GM10847 (cell line): Measurements from ENCODE around the gene INAFM2.

Source experiments
- POLR2A ChIP-seq: IDR thresholded peaks from 2 replicates; pipeline ENCODE4 v1.6.1; 2011; ENCODE audit not compliant: insufficient read length; ENCODE audit errors: extremely low read depth

Gene INAFM2

GRCh38 chr15:40338041-40338657, 14.7 kb downstream of the INAFM2 start:
- no peak for TF ChIP-seq POLR2A

DNA sequence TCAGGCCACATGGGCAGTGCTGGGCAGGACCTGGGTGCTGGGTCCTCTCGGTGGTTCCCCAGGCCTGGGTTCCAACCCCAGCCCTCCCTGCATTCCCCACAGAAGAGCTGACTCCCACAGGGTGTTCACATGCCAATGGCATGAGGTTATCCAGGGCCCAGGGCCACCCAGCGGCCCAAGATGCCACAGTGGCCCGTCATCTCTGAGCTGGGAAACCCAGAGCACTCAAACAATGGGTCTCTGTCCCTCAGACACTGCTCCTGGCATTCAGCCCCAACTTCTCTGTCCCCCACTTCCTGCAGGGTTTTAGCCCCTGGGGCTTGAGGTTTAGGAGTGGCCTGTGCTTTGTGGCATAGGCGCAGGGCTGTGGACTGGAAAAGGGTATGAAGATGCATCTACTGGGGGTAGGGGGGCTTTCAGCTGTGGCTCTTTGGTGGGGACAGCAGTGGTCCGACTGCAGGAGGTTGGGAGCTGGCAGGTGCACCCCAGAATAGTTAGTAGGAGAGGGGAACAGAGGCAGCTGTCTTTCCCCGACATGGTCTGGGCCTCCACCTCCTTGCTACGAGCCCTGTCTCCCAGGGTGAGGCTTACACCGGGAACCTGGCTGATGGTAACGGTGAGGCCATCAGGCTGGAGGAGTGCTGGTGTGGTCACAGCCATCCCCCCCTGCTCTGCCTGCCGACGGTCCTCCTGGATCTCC, 15.6 kb downstream of the INAFM2 start:
- no peak for TF ChIP-seq POLR2A

DNA sequence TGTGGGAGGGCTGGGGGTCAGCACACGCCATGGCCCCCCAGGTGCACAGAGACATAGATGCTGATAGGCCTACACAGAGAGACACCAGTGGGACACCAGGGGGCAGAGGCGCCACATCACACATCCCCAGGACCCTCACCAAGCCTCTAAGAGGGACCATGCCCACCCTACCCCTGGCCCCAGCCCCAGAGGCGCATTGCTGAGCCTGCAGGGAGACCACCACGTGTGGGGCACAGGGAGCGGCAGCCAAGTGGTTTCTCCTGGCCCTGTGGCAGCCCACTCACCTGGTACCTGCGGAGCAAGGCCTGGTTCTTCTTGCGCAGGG, 16.1 kb downstream of the INAFM2 start:
- no peak for TF ChIP-seq POLR2A

DNA sequence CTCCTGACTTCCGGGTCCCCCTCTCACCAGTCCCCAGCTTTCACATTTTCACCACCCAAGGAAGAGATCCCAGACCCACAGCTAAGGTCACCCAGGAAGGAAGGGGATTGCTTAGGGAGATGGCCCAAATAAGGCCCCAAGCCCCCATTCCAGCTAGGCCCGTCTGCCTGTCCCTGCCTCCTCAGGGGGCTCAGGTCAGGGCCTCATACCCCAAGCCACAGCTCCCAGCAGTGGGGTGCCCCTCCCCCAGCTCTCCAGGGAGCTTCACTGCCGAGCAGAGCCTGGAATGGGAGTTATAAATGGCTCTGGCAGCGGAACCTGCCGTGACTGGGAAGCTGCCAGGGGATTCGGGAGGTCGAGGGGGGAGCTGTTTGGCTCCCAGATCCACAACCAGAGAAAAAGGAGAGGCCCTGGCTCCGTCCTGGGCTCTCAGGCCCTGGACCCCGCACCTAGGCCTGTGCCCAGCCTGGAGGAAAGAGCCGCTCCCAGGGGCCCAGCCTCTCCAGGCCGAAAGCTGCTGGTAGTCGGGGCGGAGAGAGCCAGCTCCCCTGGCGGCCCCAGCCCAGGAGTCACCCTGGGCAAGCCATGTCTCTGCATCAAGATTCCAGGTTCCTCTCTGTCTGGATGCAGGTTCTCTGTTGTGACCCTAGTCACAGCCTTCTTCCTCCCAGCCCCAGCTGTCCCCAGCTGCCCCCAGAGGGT, 16.7 kb downstream of the INAFM2 start:
- TF ChIP-seq POLR2A: no peak

- TF ChIP-seq POLR2A: no peak
These were observed 17.4 kb downstream of the INAFM2 start, which contains the start of gene CCDC9B for GRCh38 chr15:40340740-40341400. Gene CCDC9B, minus strand, starts transcription at chr15:40340939. Its CDS starts 120 bp downstream, at chr15:40340819.

- no peak for TF ChIP-seq POLR2A
These were observed 19.2 kb downstream of the INAFM2 start for GRCh38 chr15:40342416-40343320.

DNA sequence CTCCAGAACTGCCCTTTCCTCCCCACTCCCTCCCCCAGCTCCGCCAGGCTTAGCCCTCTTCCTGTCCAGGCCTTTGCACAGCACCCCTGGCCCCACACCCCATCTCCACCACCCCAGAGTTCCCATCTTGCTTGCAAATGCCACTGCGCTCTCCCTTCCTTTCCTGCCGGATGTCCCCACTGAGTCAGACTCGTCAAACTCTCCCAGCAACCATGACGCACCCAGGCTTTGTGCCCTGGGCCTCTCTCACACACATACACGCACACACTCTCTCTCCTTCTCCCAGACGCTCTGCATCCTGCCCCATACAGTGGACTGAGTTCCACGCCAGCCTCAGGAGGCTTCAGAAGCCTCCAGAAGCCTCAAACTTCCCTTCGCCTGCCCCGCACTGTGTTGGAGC, 20.0 kb downstream of the INAFM2 start:
- TF ChIP-seq POLR2A: no peak

GRCh38 chr15:40344217-40344616, 20.7 kb downstream of the INAFM2 start:
- no peak for TF ChIP-seq POLR2A

GRCh38 chr15:40344631-40345120, 21.2 kb downstream of the INAFM2 start:
- TF ChIP-seq POLR2A: no peak

DNA sequence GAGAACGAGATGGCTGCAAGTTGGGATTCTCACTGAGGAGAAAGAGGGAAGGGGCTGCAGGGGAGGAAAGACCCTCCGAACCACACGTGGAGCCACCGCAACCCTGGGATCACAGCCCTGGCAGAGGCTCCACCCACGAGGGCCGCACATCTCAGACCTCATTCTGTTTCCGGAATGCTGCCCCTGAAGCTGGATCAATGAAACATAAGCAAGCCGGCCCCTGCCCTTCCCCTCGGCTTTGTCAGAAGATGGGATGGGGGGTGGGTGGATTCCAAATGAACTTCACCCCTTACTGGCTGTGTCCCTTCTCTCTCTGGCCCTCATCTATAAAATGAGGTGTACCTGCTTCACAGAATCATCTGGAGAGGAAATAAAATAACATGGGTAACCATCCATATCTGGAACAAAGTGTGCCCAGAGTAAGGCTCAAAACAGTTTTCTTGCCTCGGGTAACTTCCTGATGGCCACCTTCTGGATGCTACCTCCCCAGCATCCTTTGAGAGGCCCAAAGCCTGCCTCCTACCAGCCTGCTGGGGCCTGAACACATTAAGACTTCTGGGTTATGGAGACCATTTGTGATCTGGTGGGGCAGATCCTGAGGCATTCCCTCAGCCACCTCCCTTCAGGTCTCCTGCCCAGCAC, 21.9 kb downstream of the INAFM2 start:
- no peak for TF ChIP-seq POLR2A

GRCh38 chr15:40345867-40346578, 22.5 kb downstream of the INAFM2 start:
- no peak for TF ChIP-seq POLR2A

DNA sequence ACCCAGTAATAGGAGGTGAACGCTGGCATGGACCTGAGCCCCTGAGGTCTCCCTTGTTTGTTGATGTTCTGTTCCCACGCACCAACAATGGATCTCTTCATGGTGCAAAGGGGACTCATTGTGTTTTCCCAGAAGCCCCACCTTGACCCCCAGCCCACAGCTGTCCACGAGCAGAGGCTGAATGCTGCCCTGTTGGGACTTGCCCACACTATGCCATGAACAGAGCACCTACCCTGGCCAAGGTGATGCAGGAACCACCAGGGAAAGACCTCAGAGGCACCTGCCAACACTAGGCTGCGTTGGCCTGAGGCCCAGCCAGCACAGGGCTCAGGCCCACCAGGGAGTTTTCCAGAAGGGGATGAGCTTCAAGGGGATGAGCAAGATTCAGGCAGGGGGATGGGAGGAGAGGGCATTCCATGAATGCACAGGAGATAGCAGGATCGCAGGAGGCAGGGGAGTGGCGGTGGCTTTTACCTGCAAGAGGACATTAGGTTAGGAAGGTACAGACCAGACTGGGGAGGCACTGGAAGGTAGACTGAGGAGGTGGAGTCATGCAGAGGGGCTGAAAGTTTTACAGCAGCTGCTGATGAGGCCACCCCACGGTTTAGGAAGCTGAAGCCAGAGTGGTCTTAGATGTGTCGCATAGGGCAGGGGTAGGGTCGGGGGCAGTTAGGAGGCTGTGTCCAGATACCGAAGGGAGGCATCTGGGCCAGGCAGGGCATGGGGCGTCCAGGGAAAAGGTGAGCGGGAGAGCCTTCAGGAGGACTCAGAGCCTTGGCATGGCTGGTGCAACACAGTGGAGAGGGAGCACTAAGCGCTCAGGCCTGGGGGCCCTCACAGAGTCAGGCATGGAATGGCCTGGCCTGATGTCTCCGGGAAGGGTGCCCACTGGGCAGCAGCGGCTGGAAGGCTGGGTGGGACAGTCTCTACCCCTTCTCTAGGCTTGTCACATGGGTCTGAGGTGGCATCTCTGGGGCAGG, 23.4 kb downstream of the INAFM2 start:
- no peak for TF ChIP-seq POLR2A
